PC-3 (cell line): ENCODE measurements around the gene EQTN. TPM values are rescaled to one million over a fixed set of nuclear protein-coding genes. Genes with fewer than 3 reads are reported as not detected.

Experiments
- ATAC-seq: fragments of 200-7000 bp; cut with Tn5 transposase; 2 replicates; pipeline ENCODE4 v1.9.1; 2020; ENCODE audit warnings: mild to moderate bottlenecking, moderate library complexity
- BruUV-seq: library from RNA; stranded (reverse); fragments of 400-500 nt; replicated peaks from 2 replicates; lab custom pipeline; 2021; lab: Mats Ljungman, UMichigan
- CTCF ChIA-PET: fragments of 300-600 bp; sonication (Branson Sonifier 250); formaldehyde crosslinking; loops from one replicate; lab custom pipeline; 2022; ENCODE audit warnings: antibody characterized with exemption; lab: Charles Lee
- POLR2A ChIA-PET: fragments of 300-600 bp; sonication (Branson Sonifier 250); formaldehyde crosslinking; loops from one replicate; lab custom pipeline; 2022; ENCODE audit warnings: antibody characterized with exemption; ENCODE audit not compliant: unreplicated experiment; lab: Charles Lee
- DNase-seq: peaks from one replicate; pipeline ENCODE4 v3.0.0-alpha.2; 2015
- H2AFZ ChIP-seq: fragments of 300-600 bp; sonication (generic); 2 replicates; pipeline ENCODE4 v1.6.0; 2016; ENCODE audit warnings: antibody characterized with exemption, low read length
- H3F3A ChIP-seq: fragments of 300-600 bp; sonication (generic); one replicate; pipeline ENCODE4 v1.6.0; 2017; ENCODE audit warnings: antibody characterized with exemption, low read length, control low read depth, mild to moderate bottlenecking; ENCODE audit not compliant: unreplicated experiment
- H3K27ac ChIP-seq: fragments of 300-600 bp; sonication (generic); 2 replicates; pipeline ENCODE4 v1.5.1; 2016; ENCODE audit warnings: mild to moderate bottlenecking, low read length
- H3K27me3 ChIP-seq: fragments of 300-600 bp; sonication (generic); 2 replicates; pipeline ENCODE4 v1.6.1; 2016; ENCODE audit warnings: low read length, mixed read lengths
- H3K36me3 ChIP-seq: fragments of 300-600 bp; sonication (generic); 2 replicates; pipeline ENCODE4 v1.6.1; 2016; ENCODE audit warnings: low read depth, mixed run types, low read length, mixed read lengths
- H3K4me1 ChIP-seq: fragments of 300-600 bp; sonication (generic); 2 replicates; pipeline ENCODE4 v1.5.1; 2016; ENCODE audit warnings: low read length; ENCODE audit not compliant: insufficient read depth
- H3K4me2 ChIP-seq: fragments of 300-600 bp; sonication (generic); 2 replicates; pipeline ENCODE4 v1.6.0; 2016; ENCODE audit warnings: low read length
- H3K4me3 ChIP-seq: fragments of 300-600 bp; sonication (generic); 2 replicates; pipeline ENCODE4 v1.5.1; 2016; ENCODE audit warnings: mild to moderate bottlenecking, low read length, mixed read lengths
- H3K79me2 ChIP-seq: fragments of 300-600 bp; sonication (generic); 2 replicates; pipeline ENCODE4 v1.6.1; 2017; ENCODE audit warnings: low read length, mixed read lengths
- H3K9ac ChIP-seq: fragments of 300-600 bp; sonication (generic); 2 replicates; pipeline ENCODE4 v1.6.0; 2016; ENCODE audit warnings: mild to moderate bottlenecking, low read length
- H3K9me2 ChIP-seq: fragments of 300-600 bp; sonication (generic); replicated peaks from 2 replicates; pipeline ENCODE4 v1.6.1; 2016; ENCODE audit warnings: mixed run types, low read length, mixed read lengths
- H3K9me3 ChIP-seq: fragments of 300-600 bp; sonication (generic); 2 replicates; pipeline ENCODE4 v1.6.1; 2016; ENCODE audit warnings: low read length, mixed read lengths
- H4K20me1 ChIP-seq: fragments of 300-600 bp; sonication (generic); 2 replicates; pipeline ENCODE4 v1.6.1; 2016; ENCODE audit warnings: low read length, mixed read lengths
- CTCF ChIP-seq: fragments of 300-600 bp; sonication (generic); conservative IDR thresholded peaks from 2 replicates; pipeline ENCODE4 v1.5.1; 2017; ENCODE audit warnings: antibody characterized with exemption, low read depth, mild to moderate bottlenecking, low read length
- EZH2 ChIP-seq: fragments of 300-600 bp; sonication (generic); IDR thresholded peaks from one replicate; pipeline ENCODE4 v1.6.1; 2017; ENCODE audit warnings: antibody characterized with exemption, mild to moderate bottlenecking, low read length; ENCODE audit not compliant: unreplicated experiment
- EZH2phosphoT487 ChIP-seq: fragments of 300-600 bp; sonication (generic); IDR thresholded peaks from 2 replicates; pipeline ENCODE4 v1.6.1; 2018; ENCODE audit warnings: mild to moderate bottlenecking, antibody characterized with exemption, low read length, borderline replicate concordance
- intact Hi-C: fragments of 100-400 bp; cut with micrococcal nuclease; formaldehyde crosslinking; loops from 2 replicates; pipeline ENCODE4 v1.9.0; 2023
- total RNA-seq: library from RNA; depleted of rRNA; stranded (reverse); fragments of >200 nt; gene quantifications from 2 replicates; pipeline ENCODE4 v1.2.3, GENCODE V29; 2014

Gene EQTN
- total RNA-seq, 1 experiment from 2014 or later: not detected

- Histone ChIP-seq H3K9me3 (no peaks in the 10 kb centered on the region), H3K27ac (no peak overlapping the region), H3K4me2 (no peak overlapping the region), H3K9ac (no peak overlapping the region), H3K27me3 (no peaks in the 10 kb centered on the region), H3K9me2 (no peaks in the 10 kb centered on the region), H3F3A (no peaks in the 10 kb centered on the region), H3K36me3 (no peaks in the 10 kb centered on the region), H3K4me1 (no peaks in the 10 kb centered on the region), H3K79me2 (no peaks in the 10 kb centered on the region), H3K4me3 (no peak overlapping the region), H4K20me1 (no peaks in the 10 kb centered on the region), H2AFZ (no peak overlapping the region)
- no peak for DNase-seq
- intact Hi-C loops: no loop called here
- no peak for ATAC-seq
- ChIA-PET POLR2A (no interaction called here), CTCF (interaction anchor here (0.6 kb wide), 1 partner anchor 281 kb away, joined by 7 read pairs; no protein-coding TSS in a partner anchor)
- no TSS peak for BruUV-seq
- TF ChIP-seq EZH2phosphoT487 (no peak), CTCF (no peak), EZH2 (no peak)
These were observed 23.8 kb downstream of the EQTN start for GRCh38 chr9:27273186-27273585.

- CTCF ChIA-PET: no interaction called here
These were observed 24.8 kb downstream of the EQTN start for GRCh38 chr9:27272103-27272502.

More at GRCh38 chr9:27272103-27272502, 24.8 kb downstream of the EQTN start:
- no peaks in the 10 kb centered on the region for H3F3A ChIP-seq
- DNase-seq (no peak), ATAC-seq (no peak)
- no peak overlapping the region for H2AFZ ChIP-seq
- no peak overlapping the region for H3K27ac ChIP-seq
- H3K4me2 ChIP-seq: no peak overlapping the region
- H3K36me3 ChIP-seq: no peaks in the 10 kb centered on the region
- no peaks in the 10 kb centered on the region for H3K4me1 ChIP-seq
- TF ChIP-seq CTCF (no peak), EZH2phosphoT487 (no peak), EZH2 (no peak)
- no peaks in the 10 kb centered on the region for H3K9me3 ChIP-seq
- intact Hi-C loops: no loop called here
- POLR2A ChIA-PET: no interaction called here
- H3K9ac ChIP-seq: no peak overlapping the region
- no peaks in the 10 kb centered on the region for H4K20me1 ChIP-seq
- H3K9me2 ChIP-seq: no peaks in the 10 kb centered on the region
- no TSS peak for BruUV-seq
- no peaks in the 10 kb centered on the region for H3K79me2 ChIP-seq
- H3K4me3 ChIP-seq: no peak overlapping the region
- H3K27me3 ChIP-seq: no peaks in the 10 kb centered on the region
